OCI-LY7 (cell line): ENCODE data around the gene TMPO. TPM values are rescaled to one million over a fixed set of nuclear protein-coding genes. Genes with fewer than 3 reads are reported as not detected.
A peak's percentile ranks its signal among the peaks of the same experiment; 100 is the strongest.

ENCODE experiments used
- BruUV-seq: library from RNA; stranded (reverse); fragments of 400-500 nt; replicated peaks from 2 replicates; lab custom pipeline; 2021; lab: Mats Ljungman, UMichigan
- CTCF ChIA-PET: fragments of 300-600 bp; sonication (Branson Sonifier 250); formaldehyde crosslinking; loops from one replicate; lab custom pipeline; 2022; ENCODE audit warnings: antibody characterized with exemption; ENCODE audit not compliant: unreplicated experiment; lab: Charles Lee
- POLR2A ChIA-PET: fragments of 300-600 bp; sonication (Branson Sonifier 250); formaldehyde crosslinking; loops from one replicate; lab custom pipeline; 2022; ENCODE audit warnings: antibody characterized with exemption; lab: Charles Lee
- DNase-seq: peaks from one replicate; pipeline ENCODE4 v3.0.0-alpha.2; 2015; ENCODE audit warnings: low spot score
- H2AFZ ChIP-seq: fragments of 200-600 bp; sonication (generic), shearing (Covaris generic); 2 replicates; pipeline ENCODE4 v1.6.1; 2014; ENCODE audit warnings: mild to moderate bottlenecking, antibody characterized with exemption, low read length, moderate library complexity
- H3K27ac ChIP-seq: fragments of 200-600 bp; sonication (generic); 2 replicates; pipeline ENCODE4 v1.5.1; 2014; ENCODE audit warnings: mixed run types, low read depth, mild to moderate bottlenecking, moderate library complexity, low read length, inconsistent platforms; ENCODE audit not compliant: poor library complexity, severe bottlenecking
- H3K36me3 ChIP-seq: fragments of 200-600 bp; sonication (generic); 2 replicates; pipeline ENCODE4 v1.6.1; 2014; ENCODE audit warnings: mild to moderate bottlenecking, antibody characterized with exemption, low read length, moderate library complexity, mixed read lengths; ENCODE audit not compliant: insufficient read depth
- H3K4me1 ChIP-seq: fragments of 200-600 bp; sonication (generic); 2 replicates; pipeline ENCODE4 v1.5.1; 2014; ENCODE audit warnings: mild to moderate bottlenecking, low read length; ENCODE audit not compliant: insufficient read depth, poor library complexity, severe bottlenecking
- H3K4me2 ChIP-seq: fragments of 200-600 bp; sonication (generic); 2 replicates; pipeline ENCODE4 v1.6.1; 2014; ENCODE audit warnings: mild to moderate bottlenecking, low read length
- H3K4me3 ChIP-seq: fragments of 200-600 bp; sonication (generic); 2 replicates; pipeline ENCODE4 v1.5.1; 2014; ENCODE audit warnings: mild to moderate bottlenecking, low read depth, low read length; ENCODE audit not compliant: poor library complexity, severe bottlenecking
- H3K79me2 ChIP-seq: fragments of 200-600 bp; sonication (generic); 2 replicates; pipeline ENCODE4 v1.6.1; 2016; ENCODE audit warnings: low read depth, mild to moderate bottlenecking, low read length, moderate library complexity, mixed read lengths; ENCODE audit not compliant: insufficient read depth
- H3K9me2 ChIP-seq: fragments of 200-600 bp; sonication (generic); 2 replicates; pipeline ENCODE4 v1.6.1; 2016; ENCODE audit warnings: mild to moderate bottlenecking, low read length, mixed read lengths; ENCODE audit not compliant: insufficient read depth
- H3K9me3 ChIP-seq: fragments of 200-600 bp; sonication (generic); 2 replicates; pipeline ENCODE4 v1.6.1; 2014; ENCODE audit warnings: mild to moderate bottlenecking, mixed run types, low read length, mixed read lengths
- H4K20me1 ChIP-seq: fragments of 200-600 bp; sonication (generic); 2 replicates; pipeline ENCODE4 v1.6.1; 2014; ENCODE audit warnings: mild to moderate bottlenecking, antibody characterized with exemption, low read length, moderate library complexity, mixed read lengths; ENCODE audit not compliant: insufficient read depth
- EZH2phosphoT487 ChIP-seq: fragments of 200-600 bp; sonication (generic); IDR thresholded peaks from 2 replicates; pipeline ENCODE4 v1.6.1; 2018; ENCODE audit warnings: low read depth, borderline replicate concordance, mild to moderate bottlenecking, mixed run types, antibody characterized with exemption, low read length, moderate library complexity, mixed read lengths
- intact Hi-C: fragments of 100-400 bp; cut with micrococcal nuclease; formaldehyde crosslinking; loops from one replicate; pipeline ENCODE4 v1.10.0; 2022; ENCODE audit not compliant: unreplicated experiment
- total RNA-seq, 2 experiments: library from RNA; depleted of rRNA in 1 of 2; stranded (reverse); fragments of >200 nt in 1 of 2; shearing (Covaris generic) in 1 of 2; gene quantifications; 2 replicates each; pipeline ENCODE4 v1.2.3, GENCODE V29; 2014 to 2022
- TF ChIP-seq, protein P1 (sequence below): fragments of 200-600 bp; sonication (generic); conservative IDR thresholded peaks from 2 replicates; pipeline ENCODE4 v1.5.1; 2014; ENCODE audit warnings: mild to moderate bottlenecking, antibody characterized with exemption, low read length, moderate library complexity, mixed read lengths

TMPO gene
- total RNA-seq, 2 experiments from 2014 or later = 389 to 402 TPM

DNA sequence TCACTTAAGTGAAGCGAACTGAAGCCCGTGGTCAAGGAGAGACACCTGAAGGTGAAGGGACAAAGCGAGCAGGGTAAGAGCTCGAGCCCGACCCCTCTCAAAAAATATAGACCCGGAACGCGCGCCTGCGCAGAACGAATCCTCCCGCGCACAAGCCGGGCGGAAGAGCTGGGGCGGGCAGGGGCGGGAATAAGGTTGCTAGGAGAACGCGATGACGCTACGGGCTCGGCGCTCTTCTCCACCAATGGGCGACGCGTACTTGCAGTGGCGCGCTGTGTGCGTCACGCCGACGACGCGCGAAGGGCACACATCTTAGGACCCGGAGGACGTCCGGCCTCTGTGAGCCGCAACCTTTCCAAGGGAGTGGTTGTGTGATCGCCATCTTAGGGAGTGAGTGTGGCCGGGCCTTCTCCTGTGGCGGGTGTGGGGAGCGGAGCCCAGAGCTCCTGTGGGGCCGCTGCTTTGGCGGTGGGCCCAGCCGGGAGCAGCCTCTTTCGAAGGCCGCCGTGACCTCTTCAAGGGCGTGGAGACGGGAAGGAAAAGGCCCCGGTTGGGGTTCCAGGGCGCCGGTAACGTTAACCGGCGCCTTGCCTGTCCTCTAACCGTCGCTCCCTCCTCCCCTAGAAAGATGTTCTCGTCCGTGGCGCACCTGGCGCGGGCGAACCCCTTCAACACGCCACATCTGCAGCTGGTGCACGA, 78.1 kb downstream of the TMPO start, which contains the start of gene SLC25A3:
Gene SLC25A3, plus strand, starts transcription at position 336 of the 699 bp plus-strand sequence. Its CDS starts 293 bp downstream, at position 629.
- peak; percentile 99 for DNase-seq
- H3K9me2 ChIP-seq = no peaks in the 10 kb centered on the region
- no peaks in the 10 kb centered on the region for H3K9me3 ChIP-seq
- H2AFZ ChIP-seq = peak within 1 kb of the TSS; percentile 81; the same call in 1 of the 2 replicates
- intact Hi-C loops = loop anchor here (1.0 kb wide), 2 partner anchors 52 to 75 kb away; partner anchors contain the start of gene APAF1
- H3K36me3 ChIP-seq = peaks cover 47% of the 10 kb centered on the region
- peaks cover 28% of the 10 kb centered on the region for H4K20me1 ChIP-seq
- peaks cover 17% of the 10 kb centered on the region for H3K4me1 ChIP-seq
- no TSS peak for BruUV-seq
- peak within 1 kb of the TSS; percentile 93 for H3K4me2 ChIP-seq
- H3K79me2 ChIP-seq = peaks cover 50% of the 10 kb centered on the region
- H3K27ac ChIP-seq = peak within 1 kb of the TSS; percentile 60
- ChIA-PET POLR2A (interaction anchor here (0.6 to 5.3 kb wide), 26 partner anchors 8 to 417 kb away, joined by 3 to 29 read pairs (median 4); partner anchors contain the start of genes APAF1 and IKBIP), CTCF (interaction anchor here (0.6 to 1.5 kb wide), 6 partner anchors 11 to 436 kb away, joined by 3 to 4 read pairs (median 4); no protein-coding TSS in a partner anchor)
- H3K4me3 ChIP-seq = peak within 1 kb of the TSS; percentile 92
- no peak for TF ChIP-seq EZH2phosphoT487
- TF ChIP-seq, protein P1, sequence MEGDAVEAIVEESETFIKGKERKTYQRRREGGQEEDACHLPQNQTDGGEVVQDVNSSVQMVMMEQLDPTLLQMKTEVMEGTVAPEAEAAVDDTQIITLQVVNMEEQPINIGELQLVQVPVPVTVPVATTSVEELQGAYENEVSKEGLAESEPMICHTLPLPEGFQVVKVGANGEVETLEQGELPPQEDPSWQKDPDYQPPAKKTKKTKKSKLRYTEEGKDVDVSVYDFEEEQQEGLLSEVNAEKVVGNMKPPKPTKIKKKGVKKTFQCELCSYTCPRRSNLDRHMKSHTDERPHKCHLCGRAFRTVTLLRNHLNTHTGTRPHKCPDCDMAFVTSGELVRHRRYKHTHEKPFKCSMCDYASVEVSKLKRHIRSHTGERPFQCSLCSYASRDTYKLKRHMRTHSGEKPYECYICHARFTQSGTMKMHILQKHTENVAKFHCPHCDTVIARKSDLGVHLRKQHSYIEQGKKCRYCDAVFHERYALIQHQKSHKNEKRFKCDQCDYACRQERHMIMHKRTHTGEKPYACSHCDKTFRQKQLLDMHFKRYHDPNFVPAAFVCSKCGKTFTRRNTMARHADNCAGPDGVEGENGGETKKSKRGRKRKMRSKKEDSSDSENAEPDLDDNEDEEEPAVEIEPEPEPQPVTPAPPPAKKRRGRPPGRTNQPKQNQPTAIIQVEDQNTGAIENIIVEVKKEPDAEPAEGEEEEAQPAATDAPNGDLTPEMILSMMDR = no peak

DNA sequence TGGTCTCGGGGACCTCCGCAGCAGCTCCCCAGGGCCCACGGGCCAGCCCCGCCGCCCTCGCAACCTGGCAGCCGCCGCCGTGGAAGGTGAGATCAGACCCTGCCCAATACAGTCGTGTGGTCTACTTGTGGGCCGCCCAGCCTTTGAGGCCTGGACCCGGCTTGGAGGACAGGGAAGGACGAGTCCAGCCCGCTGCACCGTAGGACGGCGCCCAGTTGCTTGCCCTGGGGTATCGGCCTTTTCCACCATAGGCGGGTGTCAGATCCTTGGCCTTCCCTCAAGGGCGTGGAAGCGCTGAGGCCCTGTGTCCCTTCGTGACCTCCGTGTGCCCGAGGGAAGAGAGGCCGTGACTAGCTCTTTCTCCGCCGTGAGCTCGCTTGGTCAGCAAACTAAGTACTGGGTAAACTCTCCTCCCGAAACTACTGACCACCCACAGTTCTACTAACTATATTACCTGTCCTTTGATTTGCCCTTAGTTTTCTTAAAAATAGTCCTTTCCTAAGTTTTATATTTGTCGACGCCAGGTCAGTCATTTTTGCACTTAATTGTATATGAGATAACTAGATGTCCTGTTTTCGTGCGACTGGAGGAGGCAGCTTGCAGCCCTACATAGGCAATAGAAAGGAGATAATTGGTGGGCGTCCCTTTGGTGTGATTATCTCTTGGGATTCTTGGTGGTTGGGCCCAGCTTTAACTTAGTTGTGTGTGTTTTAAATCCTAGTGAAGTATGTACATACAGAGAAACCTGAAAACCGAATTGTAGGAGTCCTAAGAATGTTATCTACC, 78.9 kb downstream of the TMPO start:
- H3K4me3 ChIP-seq = peak overlapping the region; percentile 92
- BruUV-seq = no TSS peak
- H3K9me3 ChIP-seq = no peaks in the 10 kb centered on the region
- peak; percentile 33 for DNase-seq
- POLR2A ChIA-PET = interaction anchor here (0.6 to 5.3 kb wide), 22 partner anchors 9 to 77 kb away, joined by 3 to 29 read pairs (median 5); no protein-coding TSS in a partner anchor
- no peaks in the 10 kb centered on the region for H3K9me2 ChIP-seq
- TF ChIP-seq, protein P1 = no peak
- no peak for TF ChIP-seq EZH2phosphoT487
- CTCF ChIA-PET = interaction anchor here (0.6 to 1.5 kb wide), 2 partner anchors 11 to 45 kb away, joined by 4 read pairs; no protein-coding TSS in a partner anchor
- H2AFZ ChIP-seq = no peak overlapping the region
- H3K79me2 ChIP-seq = peaks cover 54% of the 10 kb centered on the region
- H3K4me1 ChIP-seq = peaks cover 17% of the 10 kb centered on the region
- peak overlapping the region; percentile 93 for H3K4me2 ChIP-seq
- intact Hi-C loops = no loop called here
- H3K27ac ChIP-seq = peak overlapping the region; percentile 60
- H3K36me3 ChIP-seq = peaks cover 55% of the 10 kb centered on the region
- peaks cover 28% of the 10 kb centered on the region for H4K20me1 ChIP-seq
